GM13976 (cell line): ENCODE results near the gene SH3BGRL2.
A peak's percentile ranks its signal among the peaks of the same experiment; 100 is the strongest.

Experiments
- DNase-seq: peaks from one replicate; pipeline ENCODE4 v3.0.0; 2012; ENCODE audit warnings: low spot score
- CTCF ChIP-seq: IDR thresholded peaks from 2 replicates; pipeline ENCODE4 v1.5.1; 2012; ENCODE audit warnings: borderline replicate concordance, mild to moderate bottlenecking; ENCODE audit not compliant: insufficient read depth; ENCODE audit errors: extremely low read depth, missing control alignments, control extremely low read depth
- in situ Hi-C: fragments of 300-500 bp; cut with MboI; formaldehyde crosslinking; loops from one replicate; pipeline ENCODE4 v1.12.0; 2022; ENCODE audit warnings: low sequenced_read_pairs, mixed read lengths, inconsistent platforms; ENCODE audit not compliant: unreplicated experiment

The SH3BGRL2 gene

GRCh38 chr6:79625746-79626145 lies 5.4 kb upstream of the SH3BGRL2 start:
- in situ Hi-C loops: no loop called here
- TF ChIP-seq CTCF: no peak
- no peak for DNase-seq

GRCh38 chr6:79626811-79627210 lies 4.3 kb upstream of the SH3BGRL2 start:
- no peak for DNase-seq
- in situ Hi-C loops: no loop called here
- no peak for TF ChIP-seq CTCF

GRCh38 chr6:79627422-79627821 lies 3.7 kb upstream of the SH3BGRL2 start:
- peak; percentile 21 for DNase-seq
- no peak for TF ChIP-seq CTCF
- in situ Hi-C loops: no loop called here

- in situ Hi-C loops: no loop called here
- no peak for TF ChIP-seq CTCF
- DNase-seq: no peak
These were observed 2.5 kb upstream of the SH3BGRL2 start for GRCh38 chr6:79628466-79629288.

GRCh38 chr6:79630380-79630882 lies 698 bp upstream of the SH3BGRL2 start:
- in situ Hi-C loops: no loop called here
- no peak for DNase-seq

GRCh38 chr6:79631693-79632172 lies 604 bp downstream of the SH3BGRL2 start:
- in situ Hi-C loops: no loop called here
- peak; percentile 16 for DNase-seq
- no peak for TF ChIP-seq CTCF

More at GRCh38 chr6:79630380-79630882, 698 bp upstream of the SH3BGRL2 start:
- TF ChIP-seq CTCF: no peak
